GM21367 (cell line): ENCODE measurements around the gene DCAF10.
"Not testable (repeated sequence)": the region's sequence is repeated elsewhere in the genome, so short reads cannot be mapped to it uniquely, and the experiment has no call there.

Source experiments
- ATAC-seq: cut with Tn5 transposase; IDR thresholded peaks from one replicate; pipeline ENCODE4 v1.9.1; 2021; ENCODE audit not compliant: unreplicated experiment

Gene DCAF10

GRCh38 chr9:37906312-37907239 is 106.0 kb downstream of the DCAF10 start:
- no peak for ATAC-seq

- no peak for ATAC-seq
These were observed 107.7 kb downstream of the DCAF10 start for GRCh38 chr9:37908283-37908682.

GRCh38 chr9:37908698-37909186 is 108.1 kb downstream of the DCAF10 start:
- no peak for ATAC-seq

GRCh38 chr9:37909326-37909725 is 108.7 kb downstream of the DCAF10 start:
- no peak for ATAC-seq

GRCh38 chr9:37909836-37910235 is 109.2 kb downstream of the DCAF10 start:
- not testable (repeated sequence) for ATAC-seq

- ATAC-seq = no peak
These were observed 109.7 kb downstream of the DCAF10 start for GRCh38 chr9:37910271-37910670.

- ATAC-seq = no peak
These were observed 110.7 kb downstream of the DCAF10 start for GRCh38 chr9:37911271-37911681.

GRCh38 chr9:37913480-37914153 is 113.0 kb downstream of the DCAF10 start:
- no peak for ATAC-seq

- ATAC-seq = no peak
These were observed 113.6 kb downstream of the DCAF10 start for GRCh38 chr9:37914154-37914551.

DNA sequence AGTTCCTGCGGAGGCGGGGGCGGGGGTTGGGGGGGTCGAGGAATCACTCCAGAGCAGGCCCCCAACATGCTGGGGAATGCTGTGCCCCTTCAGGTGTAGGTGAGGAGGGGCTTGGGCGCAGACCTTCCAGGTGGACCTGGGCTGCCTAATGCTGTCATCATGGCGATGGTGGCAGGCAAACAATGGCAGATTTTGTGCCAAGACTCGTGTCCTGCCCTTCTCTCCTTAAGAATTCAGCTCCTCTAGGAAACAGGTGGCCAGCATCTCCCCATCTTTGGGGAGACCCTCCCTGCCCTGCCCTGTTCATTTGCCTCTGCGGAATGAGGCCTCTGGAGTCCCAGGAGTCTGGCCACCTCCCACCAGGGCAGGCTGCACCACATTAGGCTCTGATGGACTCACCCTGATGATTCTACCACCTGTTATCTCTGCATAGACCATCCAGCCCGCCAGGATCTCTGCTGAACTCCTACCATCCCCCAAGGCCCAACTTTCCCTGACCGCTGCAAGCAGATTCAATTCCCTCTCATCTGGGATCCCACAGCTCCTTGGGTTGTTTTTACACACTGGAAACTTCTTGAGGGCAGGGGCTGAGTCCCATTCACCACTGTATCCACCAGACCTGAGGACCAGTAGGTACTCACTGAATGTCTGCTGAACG is 114.2 kb downstream of the DCAF10 start:
- ATAC-seq = no peak

GRCh38 chr9:37915911-37916470 is 115.4 kb downstream of the DCAF10 start:
- no peak for ATAC-seq

- ATAC-seq = no peak
These were observed 116.1 kb downstream of the DCAF10 start for GRCh38 chr9:37916471-37917312.
